Eye (tissue), 1 donor: ENCODE results near the gene IGSF23.
"Not testable (repeated sequence)": the region's sequence is repeated elsewhere in the genome, so short reads cannot be mapped to it uniquely, and the experiment has no call there.

ENCODE experiments used
- DNase-seq: peaks from one replicate; pipeline ENCODE4 v3.0.0-alpha.2; 2015

The IGSF23 gene

DNA sequence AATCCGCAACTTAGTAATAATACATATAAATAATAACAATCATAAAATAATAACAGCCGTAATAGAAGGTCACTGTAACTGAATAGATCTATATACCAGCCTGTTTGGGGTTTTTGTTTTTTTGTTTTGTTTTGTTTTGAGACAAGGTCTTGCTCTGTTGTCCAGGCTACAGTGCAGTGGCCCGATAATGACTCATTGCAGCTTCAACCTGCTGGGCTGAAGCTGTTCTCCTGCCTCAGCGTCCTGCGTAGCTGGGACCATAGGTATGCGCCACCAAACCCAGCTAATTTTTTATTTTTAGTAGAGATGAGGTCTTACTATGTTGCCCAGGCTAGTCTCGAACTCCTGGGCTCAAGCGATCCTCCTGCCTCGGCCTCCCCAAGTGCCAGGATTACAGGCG lies 950 bp downstream of the IGSF23 start:
- DNase-seq = no peak

DNA sequence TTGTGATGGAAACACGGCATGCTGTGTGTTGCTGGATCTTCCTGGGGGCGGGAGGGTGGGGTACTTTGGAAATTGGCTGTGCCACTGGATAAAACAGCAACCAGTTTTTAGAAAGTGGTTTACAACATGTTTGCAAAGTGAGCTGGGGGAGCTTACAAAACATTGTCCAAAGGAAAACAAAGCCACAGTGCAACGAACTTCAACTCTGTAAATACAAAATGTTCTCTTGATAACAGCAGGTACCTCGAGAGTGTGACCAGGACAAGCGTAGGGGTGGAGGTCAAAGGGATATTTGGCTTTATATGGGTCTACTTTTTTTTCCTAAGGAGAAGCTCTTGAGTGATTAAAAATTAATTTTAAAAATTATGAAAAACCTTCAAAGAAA lies 2.5 kb downstream of the IGSF23 start:
- no peak for DNase-seq

DNA sequence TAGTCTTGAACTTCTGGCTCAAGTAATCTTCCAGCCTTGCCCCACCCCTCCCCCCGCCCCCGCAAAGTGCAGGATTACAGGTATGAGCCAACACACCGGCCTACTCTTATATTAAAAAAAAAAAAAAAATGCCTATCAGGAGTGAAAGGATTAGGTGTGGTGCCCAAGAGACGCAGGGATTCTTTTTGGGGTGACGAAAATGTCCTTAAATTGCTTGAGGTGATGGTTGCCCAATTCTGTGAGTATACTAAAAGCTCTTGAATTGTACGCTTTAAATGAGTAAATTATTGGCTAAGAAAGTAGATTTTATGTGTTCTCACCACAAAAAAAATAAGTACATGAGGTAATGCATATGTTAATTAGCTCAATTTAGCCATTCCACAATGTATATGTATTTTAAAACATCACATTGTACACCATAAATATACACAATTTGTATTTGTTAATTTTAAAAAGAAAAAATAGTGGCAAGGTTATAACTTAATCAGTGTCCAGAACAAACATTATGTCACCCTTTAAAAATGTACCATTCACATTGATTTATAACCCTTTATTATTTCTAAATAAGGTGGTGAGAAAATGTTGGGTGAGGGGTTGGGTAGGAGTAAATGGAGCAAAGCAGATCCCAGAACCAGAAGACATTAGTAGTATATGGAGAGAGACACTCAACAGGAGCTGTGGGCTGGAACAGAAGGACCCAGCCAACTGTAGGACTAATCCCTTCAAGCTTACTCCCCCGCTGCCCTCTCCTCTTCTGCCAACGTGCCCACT lies 3.9 kb downstream of the IGSF23 start:
- no peak for DNase-seq

DNA sequence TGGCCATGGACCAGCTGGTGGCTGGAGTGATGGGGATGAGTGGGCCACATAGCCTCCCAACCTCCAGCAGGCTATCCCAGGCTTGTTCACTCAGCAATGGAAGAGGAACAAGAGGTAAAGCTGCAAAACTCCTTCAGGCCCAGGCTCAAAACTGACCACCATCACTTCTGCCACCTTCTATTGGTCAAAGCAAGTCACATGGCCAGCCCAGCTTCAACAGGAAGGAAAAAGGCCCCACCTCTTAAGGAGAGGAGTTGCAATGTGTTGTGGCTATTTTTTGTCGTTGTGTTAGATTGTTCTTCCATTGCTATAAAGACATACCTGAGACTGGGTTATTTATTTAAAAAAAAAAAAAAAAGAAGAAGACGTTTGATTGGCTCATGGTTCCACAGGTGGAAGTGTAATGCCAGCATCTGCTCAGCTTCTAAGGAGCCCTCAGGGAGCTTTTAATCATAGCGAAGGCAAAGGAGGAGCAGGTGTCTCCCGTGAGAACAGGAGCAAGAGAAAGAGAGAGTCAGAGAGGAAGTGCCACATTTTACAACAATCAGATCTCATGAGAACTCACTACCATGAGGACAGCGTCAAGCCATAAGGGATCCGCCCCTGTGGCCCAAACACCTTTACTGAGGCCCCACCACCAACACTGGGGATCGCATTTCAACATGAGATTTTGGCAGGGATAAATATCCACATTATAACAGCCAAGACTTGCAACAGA lies 5.4 kb downstream of the IGSF23 start:
- no peak for DNase-seq

DNA sequence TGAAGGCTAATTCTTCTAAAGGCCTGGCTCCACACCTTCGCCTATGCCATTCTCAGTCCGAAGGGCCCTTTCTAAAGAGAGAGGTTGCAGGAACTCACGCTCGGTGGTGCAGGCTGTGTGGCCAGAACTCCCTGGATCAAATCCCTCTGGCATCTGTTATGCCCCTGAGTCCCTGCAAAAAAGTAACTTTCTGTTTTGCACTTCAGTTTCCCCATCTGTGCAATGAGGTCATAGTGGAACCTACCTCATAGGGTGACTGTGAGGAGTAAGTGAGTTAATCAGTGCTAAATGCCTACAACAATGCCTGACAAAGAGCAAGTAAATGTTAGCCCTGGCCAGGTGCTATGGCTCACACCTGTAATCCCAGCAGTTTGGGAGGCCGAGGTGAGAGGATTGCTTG lies 7.3 kb downstream of the IGSF23 start:
- no peak for DNase-seq

DNA sequence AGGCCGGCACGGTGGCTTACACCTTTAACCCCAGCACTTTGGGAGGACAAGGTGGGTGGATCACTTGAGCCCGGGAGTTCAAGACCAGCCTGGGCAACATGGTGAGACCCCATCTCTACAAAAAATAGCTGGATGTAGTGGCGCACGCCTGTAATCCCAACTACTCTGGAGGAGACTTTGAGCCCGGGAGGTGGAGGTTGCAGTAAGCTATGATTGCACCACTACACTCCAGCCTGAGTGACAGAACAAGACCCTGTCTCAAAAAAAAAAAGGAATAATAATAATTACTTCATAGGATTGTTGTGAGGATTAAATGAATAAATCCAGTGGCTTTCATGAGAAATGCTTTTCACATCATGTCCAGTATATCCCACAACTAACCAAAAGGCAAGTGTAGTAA lies 8.0 kb downstream of the IGSF23 start:
- DNase-seq = no peak

DNA sequence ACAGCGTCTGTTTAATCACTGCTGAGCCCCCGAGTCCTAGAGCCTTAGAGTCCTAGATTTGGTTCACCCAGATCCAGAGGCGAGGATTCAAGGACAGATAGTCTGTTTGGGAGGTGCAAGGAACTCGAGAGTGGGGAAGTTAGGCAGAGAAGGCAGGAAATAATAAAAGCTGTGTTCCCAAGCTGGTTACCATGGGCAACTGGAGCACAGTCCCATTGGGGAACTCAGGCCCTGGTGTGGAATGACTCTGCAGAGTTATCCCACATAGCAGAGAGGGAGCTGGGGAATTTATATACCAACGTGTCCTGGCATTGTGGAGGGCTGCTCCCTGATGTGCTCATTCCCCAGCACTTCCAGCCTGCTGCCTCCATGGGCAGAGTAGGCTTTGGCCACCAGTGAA lies 9.7 kb downstream of the IGSF23 start:
- no peak for DNase-seq

DNA sequence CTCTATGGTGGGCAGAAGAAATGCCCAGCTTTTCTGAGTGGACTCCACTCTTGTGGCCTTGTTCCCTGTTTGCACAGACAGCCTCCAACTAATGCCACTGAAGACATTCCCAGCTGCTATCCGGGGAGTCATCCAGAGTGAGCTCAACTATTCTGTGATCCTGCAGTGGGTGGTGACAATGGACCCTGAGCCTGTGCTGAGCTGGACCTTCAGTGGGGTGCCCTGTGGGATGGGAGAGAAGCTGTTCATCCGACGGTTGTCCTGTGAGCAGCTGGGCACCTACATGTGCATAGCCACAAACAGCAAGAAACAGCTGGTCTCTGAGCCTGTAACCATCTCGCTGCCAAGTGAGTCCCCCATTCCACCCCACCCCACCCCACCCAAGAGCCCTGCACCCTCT lies 10.3 kb downstream of the IGSF23 start:
- DNase-seq = no peak

DNA sequence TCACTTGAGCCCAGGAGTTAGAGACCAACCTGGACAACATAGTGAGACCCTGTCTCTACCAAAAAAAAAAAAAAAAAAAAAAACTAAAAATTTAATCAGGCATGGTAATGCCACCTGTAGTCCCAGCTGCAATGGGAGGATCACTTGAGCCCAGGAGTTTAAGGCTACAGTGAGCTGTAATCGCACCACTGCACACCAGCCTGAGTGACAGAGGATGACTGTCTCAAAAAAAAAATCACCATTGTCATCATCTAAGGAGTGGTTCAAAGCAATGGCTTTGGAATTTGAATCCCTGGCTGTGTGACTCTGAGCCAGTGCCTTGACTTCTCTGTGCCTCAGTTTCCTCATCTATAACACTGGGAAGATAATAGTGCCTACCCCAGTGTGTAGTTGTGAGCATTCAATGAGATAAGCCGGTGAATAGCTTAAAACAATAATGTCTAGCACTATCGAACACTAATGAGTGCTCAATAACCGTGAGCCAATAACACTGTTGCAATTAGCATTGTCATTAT lies 11.5 kb downstream of the IGSF23 start:
- DNase-seq = no peak

DNA sequence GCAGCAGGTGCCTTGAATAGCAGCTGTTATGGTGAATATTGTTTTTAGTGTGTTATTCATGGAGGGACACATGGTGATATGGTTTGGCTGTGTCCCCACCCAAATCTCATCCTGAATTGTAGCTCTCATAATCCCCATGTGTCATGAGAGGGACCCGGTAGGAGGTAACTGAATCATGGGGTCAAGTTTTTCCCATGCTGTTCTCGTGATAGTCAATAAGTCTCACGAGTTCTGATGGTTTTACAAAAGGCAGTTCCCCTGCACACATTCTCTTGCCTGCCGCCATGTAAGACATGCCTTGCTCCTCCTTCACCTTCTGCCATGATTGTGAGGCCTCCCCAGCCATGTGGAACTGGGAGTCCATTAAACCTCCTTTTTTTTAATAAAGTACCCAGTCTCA lies 12.3 kb downstream of the IGSF23 start:
- not testable (repeated sequence) for DNase-seq

DNA sequence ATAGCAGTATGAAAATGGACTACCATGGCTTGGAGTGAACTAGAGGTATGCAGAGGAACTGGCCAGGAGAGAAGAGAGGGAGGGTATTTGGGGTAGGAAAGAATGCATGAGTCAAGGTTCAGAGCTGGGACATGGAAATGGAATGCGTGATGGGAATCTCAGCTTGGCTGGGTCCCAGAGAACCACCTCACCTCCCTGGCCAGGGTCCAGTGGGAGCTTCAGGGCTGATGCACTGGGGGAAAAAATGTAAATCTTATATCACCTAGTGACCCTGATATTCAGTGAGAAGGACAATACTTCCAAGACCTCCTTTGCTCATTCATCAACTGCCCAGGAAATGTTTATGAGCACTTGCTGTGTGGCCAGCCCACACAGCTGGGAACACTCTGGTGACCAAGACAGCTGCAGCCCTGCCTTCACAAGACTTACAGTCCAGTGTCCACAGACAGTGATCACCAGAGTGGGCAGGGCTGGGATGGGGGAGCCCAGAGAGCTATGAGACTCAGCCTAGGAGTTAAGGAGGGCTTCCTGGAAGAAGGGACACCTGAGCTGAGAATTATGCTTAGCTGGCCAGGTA lies 12.8 kb downstream of the IGSF23 start:
- peak; percentile 26 for DNase-seq

DNA sequence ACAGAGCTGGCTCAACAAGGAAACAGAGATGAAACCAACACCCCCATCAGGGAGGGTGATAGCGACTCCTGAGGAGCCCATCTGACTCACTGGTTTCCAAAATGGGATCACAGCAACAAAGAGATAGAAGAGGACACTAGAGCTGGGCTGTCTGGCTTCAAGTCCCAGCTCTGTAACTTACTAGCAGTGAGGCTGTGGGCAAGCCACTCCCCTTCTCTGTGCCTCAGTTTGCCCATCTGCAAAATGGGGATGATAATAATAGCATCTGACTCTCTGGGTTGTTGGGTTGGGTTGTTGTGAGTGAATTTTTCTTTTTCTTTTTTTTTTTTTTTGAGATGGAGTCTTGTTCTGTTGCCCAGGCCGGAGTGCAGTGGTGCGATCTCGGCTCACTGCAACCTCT lies 14.3 kb downstream of the IGSF23 start:
- DNase-seq = no peak

DNA sequence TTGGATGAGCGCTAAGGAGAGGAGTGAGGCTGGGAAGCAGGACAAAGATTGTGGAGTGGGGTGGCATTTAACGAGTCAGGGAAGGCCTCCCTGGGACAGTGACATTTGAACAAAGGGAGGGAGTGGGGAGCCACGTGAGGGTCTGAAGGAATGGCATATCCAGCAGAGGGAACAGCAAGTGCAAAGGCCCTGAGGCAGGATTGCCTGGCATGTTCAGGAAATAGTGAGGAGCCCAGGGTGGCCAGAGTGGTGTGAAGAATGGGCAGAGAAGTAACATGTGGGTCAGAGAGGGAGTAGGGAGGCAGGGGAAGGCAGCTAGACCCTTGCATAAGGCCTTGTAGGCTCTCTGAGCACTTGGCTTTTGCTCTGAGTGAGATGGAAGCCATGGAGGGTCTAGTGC lies 15.4 kb downstream of the IGSF23 start:
- DNase-seq = no peak

DNA sequence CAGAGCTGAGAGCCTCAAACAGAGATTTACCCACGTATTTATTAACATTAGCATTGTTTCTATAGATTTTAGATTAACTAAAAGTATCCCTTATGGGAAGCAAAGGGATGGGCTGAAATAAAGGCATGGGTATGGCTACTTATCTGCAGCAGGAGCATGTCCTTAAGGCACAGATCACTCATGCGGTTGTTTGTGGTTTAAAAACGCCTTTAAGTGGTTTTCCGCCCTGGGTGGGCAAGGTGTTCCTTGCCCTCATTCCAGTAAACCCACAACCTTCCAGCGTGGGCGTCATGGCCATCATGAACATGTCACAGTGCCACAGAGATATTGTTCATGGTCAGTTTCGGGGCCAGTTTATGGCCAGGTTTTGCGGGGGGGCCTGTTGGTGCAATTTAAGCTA lies 18.2 kb downstream of the IGSF23 start:
- not testable (repeated sequence) for DNase-seq

DNA sequence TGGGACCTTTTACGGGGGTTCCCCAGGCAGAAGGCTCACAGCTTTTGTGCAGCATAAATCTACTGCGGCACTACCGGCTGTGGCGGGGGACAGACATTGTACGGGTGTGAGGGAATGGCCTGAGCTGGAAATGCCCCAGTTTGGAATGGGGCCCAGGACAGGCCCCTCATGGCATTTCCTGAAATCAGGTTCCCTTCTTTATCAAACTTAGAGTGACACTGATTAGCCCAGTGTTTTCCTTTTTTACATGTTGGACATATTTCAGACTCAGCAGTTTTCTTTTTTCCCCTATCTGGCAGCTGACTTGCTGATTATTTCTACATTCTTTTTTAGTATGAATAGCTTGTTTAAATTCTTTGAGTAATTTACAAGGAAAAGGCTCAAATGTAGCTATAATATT lies 20.7 kb downstream of the IGSF23 start:
- DNase-seq = not testable (repeated sequence)

DNA sequence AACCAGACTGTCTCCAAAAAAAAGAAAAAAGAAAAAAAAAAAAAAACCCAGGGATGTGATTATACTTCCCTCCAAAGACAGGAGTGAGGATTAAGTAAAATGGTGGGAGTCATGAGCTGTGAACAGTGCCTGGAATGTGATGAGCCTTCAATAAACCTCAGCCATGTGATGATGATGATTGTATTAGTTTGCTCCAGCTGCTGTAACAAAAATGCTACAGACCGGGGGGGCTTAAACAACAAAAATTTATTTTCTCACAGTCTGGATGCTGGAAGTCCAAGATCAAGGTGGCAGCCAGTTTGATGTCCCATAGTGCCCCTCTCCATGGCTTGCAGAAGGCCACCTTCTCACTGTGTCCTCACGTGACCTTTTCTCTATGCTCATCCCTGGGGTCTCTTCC lies 21.4 kb downstream of the IGSF23 start:
- no peak for DNase-seq

DNA sequence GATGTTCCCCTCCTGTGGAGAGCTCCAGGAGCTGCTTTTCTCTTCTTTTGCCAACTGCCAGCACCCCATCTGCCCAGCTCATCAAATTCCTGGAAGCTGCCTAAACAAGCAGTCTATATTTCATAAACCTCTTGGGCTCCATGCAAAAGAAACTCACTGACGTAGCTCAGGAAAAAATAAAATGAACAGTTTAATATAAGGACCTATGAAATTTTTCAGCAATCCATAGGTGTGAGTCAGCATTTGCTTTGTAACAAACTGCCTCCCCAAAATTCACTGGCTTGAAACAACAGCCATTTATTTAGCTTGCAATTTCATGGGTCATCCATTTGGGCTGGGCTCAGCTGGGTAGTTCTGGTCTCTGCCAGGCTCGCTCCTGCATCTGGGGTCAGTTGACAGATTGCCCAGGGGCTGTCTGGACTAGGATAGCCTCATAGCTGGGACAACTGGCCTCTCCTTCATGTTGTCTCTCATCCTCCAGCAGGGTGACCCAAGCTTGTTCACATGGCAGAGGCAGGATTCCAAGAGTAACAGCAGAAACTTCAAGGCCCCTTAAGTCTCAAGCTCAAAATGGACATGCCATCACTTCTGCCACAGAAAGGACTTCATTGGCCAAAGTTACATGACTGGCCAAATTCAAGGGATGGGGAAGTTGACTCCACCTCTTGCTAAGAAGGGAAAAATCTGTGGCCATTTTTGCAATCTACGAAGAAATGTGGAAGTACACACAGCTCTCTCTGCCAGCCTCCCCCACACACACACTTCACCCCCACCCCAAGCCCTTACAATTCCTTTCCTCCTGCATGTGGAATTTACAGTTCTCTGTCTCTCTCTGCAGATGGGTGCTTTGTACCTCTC lies 22.4 kb downstream of the IGSF23 start:
- no peak for DNase-seq

DNA sequence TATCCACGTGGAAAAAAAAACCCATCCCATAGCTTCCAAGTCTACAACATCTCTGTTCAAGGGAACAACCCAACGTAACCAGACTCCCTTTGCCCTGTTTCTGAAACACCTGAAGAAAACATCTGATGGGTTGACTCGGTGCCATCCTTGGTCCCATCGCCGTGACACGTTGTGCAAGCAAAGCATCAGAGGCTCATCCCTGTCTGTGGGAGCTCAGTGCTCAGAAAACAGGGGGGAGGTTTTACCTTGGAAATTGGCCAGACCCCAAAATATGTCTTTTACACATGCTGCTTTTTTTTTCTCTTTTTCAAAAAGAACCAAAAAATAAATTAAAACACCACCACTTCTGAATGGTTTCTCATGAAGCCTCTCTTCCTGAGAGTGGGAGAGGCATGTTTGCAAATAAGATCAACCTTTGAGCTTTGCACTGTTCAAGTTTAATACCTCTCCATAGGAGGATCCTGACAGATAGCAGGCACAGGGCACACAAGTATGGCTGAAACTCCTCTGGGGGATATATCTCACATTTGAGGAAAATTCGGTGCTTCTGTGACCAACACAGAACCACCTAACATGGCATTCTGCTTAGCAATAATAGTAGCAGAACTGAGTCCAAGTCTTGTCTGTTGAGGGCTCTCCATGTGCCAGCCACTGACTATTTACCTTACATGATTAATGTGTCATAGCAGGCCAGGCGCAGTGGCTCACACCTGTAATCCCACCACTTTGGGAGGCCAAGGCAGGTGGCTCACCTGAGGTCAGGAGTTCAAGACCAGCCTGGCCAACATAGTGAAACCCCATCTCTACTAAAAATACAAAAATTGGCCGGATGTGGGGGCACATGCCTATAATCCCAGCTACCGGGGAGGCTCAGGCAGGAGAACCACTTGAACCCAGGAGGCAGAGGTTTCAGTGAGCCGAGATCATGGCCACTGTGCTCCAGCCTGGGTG lies 23.4 kb downstream of the IGSF23 start:
- no peak for DNase-seq

DNA sequence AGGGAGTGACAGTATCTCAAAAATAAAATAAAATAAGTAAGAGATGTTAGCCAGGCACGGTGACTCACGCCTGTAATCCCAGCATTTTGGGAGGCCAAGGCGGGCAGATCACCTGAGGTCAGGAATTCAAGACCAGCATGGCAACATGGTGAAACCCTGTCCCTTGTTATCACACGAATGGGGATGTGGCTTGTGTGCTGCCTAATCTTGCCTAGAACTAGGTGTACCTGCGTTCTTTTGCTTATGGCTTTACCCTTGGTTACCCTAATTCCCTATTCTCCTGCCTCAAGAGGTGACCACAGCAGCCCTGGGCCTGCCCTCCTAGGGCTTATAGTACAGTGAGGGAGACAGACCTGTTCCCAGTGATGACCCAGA lies 24.0 kb downstream of the IGSF23 start:
- DNase-seq = no peak

DNA sequence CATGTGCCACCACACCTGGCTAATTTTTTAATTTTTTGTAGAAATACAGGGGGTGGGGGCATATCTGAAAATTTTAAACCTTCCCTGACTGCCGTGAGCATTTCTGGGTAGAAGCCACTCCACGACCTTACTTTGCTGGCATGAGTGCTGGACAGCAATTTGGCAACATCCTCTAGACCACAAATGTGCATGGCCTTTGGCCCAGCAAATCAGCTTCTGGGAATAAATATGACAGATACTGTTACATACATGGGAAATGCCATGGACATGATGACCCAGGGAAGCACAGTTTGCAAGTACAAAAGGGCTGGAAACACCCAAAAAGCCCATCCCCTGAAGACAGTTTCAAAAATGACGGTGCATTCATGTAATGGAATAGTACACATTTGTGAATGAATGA lies 27.2 kb downstream of the IGSF23 start:
- no peak for DNase-seq

DNA sequence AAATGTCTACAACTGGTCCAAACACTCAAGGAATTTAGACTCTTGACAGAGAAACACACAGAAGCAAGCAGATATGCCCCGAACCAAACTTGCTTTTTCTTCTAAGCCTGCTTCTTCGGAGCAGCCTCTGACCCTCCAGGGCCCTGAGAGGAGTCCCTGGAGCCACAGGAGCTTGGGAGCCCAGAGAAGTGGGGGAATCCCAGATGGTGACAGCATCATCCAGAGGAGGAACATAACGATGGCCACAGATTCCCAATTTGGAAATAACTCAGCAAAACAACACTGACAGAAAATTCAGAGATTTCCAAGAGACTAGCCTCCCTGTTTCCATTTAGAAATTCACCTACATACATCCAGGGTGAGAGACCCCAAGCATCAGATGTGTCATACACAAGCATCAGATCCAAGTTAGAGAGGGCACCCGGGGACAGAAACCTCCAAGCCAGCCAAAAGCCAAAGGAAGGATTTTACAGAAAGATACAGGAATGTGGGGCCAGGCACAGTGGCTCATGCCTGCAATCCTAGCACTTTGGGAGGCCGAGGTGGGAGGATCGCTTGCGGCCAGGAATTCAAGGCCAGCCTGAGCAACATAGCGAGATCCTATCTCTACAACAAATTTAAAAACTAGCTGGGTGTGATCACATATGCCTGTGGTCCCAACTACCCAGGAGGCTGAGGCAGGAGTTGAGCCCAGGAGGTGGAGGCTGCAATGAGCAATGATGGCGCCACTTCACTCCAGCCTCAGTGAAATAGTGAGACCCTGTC lies 28.3 kb downstream of the IGSF23 start:
- DNase-seq = no peak
